Activated CD4-positive, alpha-beta T cell treated with anti-CD3 and anti-CD28 coated beads for 4 hours (primary cell): ENCODE data around the gene LRRC26.

ENCODE experiments used
- DNase-seq, 2 donors: peaks; one replicate each; pipeline ENCODE4 v3.0.0-alpha.2; 2020

Gene LRRC26, protein sequence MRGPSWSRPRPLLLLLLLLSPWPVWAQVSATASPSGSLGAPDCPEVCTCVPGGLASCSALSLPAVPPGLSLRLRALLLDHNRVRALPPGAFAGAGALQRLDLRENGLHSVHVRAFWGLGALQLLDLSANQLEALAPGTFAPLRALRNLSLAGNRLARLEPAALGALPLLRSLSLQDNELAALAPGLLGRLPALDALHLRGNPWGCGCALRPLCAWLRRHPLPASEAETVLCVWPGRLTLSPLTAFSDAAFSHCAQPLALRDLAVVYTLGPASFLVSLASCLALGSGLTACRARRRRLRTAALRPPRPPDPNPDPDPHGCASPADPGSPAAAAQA

DNA sequence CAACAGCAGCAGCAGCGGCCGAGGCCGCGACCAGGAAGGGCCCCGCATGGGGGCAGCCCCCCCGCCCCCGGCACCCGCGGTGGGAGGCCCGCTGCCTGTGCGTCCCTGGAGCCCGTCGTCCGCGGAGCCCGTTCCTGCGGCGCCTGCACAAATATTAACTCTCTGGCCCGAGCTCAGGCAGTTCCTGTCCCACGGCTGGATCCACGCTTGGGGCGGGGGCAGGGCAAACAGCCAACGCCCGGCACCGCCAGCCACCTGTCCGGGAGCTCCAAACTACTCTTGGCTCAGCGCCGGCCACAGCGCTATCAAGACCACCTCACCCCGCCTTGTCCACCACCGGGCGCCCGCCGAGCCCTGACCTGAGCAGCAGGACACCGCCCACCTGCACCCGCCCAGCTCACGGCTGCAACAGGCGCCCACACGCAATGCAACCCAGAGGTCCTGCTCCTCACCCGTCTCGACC lies at the start of gene LRRC26:
LRRC26 (minus strand) TSS at position 156 of the 463 bp plus-strand sequence; CDS start at position 48, 108 bp downstream.
- no peak for DNase-seq

DNA sequence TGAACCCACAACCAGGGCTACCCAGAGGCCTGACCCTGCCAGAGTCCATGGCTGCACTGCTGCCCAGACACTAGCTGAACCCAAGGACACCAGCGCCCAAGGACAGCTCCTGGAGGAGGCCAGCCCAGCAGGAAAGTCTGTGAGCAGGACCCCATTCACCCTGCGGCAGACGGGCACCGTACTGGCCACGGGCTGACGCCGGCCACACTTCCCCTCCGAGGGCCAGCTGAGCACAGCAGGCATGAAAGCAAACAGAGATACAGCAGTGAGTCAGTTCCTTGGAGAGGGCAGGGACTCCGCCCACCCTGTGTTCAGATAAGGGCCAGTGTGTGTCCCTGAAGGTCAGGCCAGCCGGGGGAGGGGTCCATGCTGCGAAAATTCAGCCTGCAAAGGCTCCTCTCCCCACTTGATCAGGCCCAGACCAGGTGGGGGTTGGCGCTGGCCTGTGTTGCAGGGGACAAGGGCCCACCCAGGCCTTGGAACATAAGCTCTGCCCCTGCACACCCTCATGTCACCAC lies 49.0 kb upstream of the LRRC26 start:
- no peak for DNase-seq

DNA sequence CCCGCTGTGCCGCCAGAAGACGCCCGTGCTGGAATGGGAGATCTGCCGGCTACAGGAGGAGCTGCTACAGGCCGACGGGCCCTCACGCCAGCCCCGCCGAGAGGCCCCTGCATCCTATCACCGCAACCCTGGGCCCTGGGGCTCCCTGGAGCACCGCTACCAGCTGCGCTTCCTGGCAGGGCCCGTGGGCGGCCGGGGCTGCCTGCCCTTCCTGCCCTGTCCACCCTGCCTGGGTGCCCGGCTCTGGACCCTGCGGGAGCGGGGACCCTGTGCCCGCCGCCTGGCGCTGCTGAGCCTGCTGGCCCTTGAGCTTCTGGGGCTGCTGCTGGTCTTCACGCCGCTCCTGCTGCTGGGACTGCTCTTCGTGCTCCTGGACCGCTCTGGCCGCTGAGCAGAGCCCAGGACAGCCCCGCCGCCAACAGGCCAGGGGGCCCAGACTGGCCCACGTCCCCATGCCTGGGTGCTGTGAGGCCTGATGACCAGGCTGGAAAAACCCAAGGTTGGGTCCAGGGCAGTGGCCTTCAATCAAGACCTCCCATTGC lies 48.4 kb upstream of the LRRC26 start:
- no peak for DNase-seq

DNA sequence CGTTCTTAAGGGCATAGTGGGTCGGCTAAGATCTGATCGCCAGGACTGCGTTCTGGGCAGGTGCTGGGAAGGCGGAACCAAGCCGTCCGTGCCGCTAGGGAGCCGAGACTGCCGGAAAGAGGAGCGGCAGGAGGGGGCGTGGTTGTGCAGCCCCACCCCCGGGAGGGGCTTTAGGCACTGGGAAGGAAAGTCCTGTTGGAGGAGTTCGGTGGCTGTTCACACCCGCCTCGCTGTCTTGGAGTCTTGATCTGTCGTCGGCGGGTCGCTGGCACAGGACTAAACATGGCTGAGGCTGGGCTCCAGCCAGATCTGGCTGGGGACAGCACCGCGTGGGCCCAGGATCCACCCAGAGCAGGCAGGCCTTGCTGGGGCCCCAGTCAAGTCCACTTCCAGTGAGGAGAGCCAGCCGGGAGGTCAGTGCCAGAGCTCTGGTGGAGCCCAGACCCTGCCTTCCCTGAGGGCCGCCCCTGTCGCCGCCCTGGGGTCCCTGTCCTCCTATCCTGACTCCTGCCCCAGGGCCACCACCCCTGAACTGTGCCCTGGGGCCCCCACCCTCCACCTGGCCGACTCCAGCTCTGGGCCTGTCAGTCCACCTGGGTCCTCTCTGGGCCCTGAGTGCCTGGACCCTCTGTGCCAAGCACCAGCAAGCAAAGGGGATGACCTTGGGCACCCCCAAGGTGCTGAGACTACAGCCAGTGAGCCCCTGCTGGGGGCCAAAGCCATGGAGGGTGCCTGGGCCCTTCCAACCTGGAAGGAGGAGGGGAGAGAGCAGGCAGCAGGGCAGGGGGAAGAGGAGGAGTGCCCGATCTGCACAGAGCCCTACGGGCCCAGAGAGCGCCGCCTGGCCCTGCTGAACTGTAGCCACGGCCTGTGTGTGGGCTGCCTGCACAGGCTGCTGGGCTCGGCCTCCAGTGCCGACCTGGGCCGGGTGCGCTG lies 47.7 kb upstream of the LRRC26 start:
- no peak for DNase-seq

DNA sequence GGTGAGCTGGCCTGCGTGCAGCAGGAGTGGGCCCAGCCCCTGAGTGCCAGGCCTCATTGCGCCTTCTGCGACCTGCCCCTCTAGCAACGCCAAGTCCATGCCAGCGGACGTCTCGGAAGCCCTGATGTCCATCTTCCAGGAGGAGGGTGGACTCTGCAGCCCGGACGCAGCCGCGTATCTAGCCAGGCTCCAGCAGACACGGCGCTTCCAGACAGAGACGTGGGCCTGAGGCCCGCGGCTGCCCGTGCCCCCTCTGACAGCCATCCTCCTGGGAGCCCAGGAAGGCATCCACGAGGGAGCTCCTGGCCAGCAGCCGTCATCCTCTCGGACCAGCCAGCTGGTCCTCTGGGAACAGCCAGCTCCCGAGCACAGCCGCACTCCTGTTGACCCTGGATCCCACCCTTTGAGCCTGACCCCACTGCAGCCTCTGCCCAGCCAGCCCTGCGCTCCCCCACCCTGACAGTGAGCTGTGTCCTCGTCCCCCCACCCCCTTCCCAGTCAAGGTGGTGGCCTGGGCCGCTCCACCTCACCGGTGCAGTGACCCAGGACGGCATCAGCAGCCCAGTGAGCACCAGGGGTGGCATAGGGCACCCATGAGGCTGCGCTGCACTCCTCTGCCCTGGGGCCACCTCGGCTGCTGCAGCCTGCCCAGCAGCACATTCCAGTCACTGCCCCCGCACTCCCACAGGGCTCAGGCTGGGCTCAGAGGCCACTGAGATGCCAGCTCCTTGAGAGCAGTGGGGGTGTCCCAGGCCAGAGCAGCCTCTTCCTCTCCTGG lies 46.5 kb upstream of the LRRC26 start:
- no peak for DNase-seq

DNA sequence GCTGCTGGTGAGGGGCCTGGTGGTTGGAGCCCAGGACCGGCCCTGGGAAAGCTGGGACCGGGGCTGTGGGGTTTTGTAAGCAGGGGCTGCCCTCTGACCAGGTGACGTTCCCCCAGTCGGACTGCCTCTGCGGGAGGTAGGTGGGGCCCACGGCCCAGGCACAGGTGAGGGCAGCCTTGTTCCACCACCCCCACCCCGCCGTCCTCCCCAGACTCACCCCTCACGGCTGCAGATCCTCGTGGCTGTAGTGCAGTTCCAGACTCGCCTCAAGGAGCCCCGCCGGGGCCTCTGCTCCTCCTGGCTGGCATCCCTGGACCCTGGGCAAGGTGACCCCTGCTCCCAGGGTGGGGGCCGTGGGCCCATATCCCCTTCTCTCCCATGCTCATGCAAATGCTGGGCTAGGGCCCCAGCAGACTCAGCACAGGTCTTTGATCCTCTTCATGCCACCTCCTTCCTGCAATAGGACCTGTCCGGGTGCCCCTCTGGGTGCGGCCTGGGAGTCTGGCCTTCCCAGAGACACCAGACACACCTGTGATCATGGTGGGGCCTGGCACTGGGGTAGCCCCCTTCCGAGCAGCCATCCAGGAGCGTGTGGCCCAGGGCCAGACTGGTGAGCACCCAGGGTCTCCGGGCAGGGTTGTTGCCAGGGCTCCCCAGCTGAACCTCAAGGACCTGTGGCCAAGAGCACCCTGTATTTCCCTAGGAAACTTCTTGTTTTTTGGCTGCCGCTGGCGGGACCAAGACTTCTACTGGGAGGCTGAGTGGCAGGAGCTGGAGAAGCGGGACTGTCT lies 45.5 kb upstream of the LRRC26 start:
- no peak for DNase-seq

DNA sequence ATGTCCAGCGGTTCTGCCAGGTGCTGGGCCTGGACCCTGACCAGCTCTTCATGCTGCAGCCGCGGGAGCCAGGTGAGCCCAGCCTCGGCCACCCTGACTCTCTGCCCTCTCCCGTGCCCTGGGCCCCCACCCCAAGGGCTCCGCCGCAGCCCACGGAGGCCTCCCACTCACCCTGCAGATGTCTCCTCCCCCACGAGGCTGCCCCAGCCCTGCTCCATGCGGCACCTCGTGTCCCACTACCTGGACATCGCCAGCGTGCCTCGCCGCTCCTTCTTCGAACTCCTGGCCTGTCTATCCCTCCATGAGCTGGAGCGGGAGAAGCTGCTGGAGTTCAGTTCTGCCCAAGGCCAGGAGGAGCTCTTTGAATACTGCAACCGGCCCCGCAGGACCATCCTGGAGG lies 44.8 kb upstream of the LRRC26 start:
- DNase-seq, result no peak

DNA sequence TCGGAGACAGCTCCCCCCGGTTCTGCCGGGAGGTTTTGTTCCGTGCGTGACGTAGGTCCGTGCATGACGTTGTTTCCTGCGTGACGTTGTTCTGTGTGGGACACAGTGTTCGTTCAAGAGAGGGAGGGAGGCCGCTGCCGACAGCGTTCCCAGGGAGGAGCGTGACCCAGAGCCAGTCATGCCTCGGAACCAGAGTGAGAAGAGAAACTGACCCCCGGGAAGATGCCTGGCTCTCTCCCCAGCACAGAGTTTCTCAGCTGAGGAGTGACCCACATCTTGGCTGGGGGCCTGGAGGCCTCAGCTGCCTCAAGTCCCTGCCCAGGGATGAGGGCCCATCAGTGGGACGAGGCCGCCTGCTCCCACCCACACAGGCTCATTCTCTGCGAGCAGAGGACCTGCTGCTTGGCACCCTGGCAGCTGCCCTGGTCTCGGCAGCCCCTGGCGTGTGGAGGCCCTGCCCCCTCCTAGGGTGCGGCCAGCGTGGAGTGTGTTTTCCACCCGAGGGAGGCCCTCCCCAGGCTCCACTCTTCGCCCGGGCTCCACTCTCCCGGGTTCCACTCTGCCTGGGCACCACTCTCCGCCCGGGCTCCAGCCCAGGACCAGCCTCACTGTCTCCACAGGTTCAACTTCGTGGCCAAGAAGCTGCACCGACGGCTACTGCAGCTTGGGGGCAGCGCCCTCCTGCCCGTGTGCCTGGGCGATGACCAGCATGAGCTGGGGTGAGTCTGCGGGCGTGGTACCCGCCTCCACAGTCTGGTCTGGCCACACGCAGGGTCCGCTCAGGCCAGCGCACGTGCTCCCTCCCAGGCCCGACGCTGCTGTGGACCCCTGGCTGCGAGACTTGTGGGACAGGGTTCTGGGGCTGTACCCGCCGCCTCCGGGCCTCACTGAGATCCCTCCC lies 43.6 kb upstream of the LRRC26 start:
- no peak for DNase-seq

DNA sequence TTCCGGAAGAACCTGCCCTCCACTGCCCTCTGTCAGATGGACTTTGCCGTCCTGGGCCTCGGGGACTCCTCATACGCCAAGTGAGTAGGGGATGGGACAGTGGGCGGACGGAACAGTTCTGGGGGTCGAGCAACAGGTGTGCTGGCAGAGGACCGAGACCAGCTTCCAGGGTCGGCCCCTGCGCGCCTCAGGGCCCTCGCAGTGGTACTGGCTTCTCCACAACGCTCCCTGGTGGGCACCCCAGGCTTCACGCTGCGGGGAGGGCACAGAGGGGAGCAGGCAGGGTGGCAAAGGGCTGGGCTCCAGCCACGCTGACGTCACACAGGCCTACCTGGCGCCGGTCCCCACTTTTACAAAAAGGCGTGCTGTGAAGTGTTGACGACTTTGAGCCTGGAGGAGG lies 42.7 kb upstream of the LRRC26 start:
- DNase-seq, result no peak

DNA sequence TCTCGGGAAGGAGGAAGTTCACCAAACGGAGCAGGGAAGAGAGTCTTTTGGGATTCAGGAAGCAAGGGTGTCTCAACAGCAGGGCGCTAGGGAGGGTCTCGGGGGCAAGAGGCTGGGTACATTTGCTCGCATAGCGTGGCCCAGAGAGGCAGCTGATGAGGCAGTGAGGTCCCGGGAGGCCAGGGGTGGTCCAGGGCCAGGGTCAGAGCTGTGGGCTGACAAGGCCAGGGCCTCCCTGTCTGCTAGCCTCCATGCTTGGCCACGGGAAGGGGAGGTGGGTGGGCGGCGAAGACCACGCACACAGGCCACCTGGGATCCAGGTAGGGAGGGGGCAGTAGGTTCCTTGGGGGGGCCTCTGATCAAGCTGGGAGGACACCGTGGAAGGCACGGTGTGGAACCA lies 41.7 kb upstream of the LRRC26 start:
- no peak for DNase-seq

DNA sequence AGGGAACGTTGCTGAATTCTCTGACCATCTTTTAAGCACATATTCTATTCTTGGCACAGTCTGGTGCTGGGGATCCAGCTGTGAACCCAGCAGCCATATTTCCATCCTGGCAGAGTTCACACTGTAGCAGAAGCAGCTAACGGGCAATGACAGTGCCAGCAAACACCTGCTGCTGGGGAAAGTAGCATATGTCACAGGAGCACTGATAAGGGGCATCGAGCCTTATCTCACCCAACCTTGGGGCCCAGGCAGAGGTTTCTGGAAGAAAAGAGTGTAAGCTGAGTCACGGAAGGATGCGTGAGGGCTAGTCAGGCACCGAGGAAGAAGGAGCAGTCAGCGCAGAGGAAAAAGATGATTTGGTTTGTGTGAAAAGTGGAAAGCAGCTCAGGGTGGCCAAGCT lies 36.8 kb upstream of the LRRC26 start:
- no peak for DNase-seq

DNA sequence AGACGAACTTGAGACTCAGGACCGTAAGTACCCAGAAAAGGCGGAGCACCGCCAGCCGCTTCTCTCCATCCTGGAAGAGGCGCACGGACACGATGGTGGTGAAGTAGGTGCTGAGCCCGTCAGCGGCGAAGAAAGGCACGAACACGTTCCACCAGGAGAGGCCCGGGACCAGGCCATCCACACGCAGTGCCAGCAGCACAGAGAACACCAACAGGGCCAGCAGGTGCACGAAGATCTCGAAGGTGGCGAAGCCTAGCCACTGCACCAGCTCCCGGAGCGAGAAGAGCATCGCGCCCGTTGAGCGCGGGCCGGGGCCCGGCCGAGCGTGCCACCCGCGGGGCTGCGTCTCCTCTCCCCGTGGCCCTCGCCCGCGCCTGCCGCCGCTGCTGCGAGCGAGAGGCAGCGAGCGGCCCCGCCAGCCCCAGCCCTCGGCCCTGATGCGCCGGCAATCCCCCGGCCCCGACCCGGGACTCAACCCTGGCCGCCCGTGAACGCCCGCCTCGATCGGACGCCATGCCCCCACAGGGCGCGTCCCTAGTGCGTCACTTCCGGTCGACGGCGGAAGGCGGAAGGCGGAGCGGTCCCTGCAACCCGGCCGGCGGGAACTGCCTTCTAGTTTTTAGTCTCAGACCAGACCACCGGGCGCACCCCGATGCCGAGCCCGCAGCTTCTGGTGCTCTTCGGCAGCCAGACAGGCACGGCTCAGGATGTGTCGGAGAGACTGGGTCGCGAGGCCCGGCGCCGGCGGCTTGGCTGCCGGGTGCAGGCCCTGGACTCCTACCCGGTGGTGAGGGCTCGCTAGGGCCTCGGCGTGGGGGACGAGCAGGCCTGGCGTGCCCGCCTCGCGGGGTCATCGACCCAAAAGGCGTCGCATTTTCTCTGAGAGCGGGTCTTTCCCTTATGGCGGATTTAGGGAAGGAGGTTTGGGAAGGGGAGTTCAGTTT lies 35.5 kb upstream of the LRRC26 start, which contains the start of the genes NDOR1 and TMEM203:
NDOR1 (plus strand) TSS at position 575 of the 944 bp plus-strand sequence; CDS start at position 653, 78 bp downstream.
TMEM203 (minus strand) TSS at position 523 of the 944 bp plus-strand sequence; CDS start at position 289, 234 bp downstream.
- DNase-seq, result peak; percentile 89 to 91

DNA sequence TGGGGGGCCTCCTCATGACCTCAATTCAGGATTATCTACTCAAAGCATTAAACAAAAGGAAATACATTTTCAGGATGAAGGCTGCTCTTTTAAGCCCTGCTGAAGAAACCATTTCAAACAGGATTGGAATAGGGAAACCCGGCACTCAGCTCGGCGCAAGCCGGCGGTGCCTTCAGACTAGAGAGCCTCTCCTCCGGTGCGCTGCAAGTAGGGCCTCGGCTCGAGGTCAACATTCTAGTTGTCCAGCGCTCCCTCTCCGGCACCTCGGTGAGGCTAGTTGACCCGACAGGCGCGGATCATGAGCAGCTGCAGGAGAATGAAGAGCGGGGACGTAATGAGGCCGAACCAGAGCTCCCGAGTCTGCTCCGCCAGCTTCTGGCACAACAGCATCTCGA lies 34.9 kb upstream of the LRRC26 start:
- no peak for DNase-seq

DNA sequence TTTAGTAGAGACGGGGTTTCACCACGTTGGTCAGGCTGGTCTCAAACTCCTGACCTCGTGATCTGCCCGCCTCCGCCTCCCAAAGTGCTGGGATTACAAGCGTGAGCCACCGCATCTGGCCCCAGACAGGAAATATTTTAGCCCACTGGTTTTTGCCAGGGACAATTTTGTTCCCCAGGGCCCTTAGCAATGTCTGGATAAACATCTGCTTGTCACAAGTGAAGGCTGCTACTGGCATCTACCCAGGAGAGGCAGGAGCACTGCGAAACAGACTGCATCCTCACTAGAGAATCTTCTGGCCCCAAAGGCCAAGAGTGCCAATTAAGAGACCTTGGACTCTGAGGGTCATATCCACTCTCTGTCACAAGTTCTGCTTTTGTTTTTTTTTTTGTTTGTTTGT lies 33.1 kb upstream of the LRRC26 start:
- DNase-seq, result no peak

DNA sequence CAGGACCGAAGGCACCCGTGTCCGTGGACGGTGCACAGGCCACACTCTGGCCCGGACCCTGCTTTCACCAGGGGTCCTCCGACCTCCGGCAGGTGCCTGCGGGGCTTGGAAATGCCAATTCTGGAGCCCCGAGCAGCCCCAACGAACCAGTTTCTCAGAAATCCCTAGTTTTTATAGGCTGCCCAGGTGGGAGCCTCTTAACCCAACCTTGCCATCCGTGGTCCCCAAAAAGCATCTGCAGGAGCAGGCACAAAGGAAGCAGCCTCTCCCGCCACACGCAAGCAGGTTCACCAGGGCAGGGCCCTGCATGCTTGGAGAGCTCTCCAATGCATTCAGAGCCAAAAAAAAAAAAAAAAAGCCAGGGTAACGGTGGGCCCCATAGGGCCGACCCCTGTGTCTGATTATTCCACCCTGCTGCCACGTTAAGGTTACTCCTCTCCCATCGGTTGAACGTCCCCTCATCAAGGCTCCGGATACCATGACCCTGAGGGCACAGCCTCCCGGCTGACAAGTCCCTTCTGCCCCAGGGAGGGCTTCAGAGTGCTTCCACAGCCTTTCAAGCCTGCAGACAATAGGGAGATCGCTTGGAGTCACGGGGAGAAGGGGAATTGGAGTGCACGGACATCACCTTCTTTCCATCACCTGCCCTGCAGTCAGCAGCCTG lies 31.5 kb upstream of the LRRC26 start:
- DNase-seq, result no peak

DNA sequence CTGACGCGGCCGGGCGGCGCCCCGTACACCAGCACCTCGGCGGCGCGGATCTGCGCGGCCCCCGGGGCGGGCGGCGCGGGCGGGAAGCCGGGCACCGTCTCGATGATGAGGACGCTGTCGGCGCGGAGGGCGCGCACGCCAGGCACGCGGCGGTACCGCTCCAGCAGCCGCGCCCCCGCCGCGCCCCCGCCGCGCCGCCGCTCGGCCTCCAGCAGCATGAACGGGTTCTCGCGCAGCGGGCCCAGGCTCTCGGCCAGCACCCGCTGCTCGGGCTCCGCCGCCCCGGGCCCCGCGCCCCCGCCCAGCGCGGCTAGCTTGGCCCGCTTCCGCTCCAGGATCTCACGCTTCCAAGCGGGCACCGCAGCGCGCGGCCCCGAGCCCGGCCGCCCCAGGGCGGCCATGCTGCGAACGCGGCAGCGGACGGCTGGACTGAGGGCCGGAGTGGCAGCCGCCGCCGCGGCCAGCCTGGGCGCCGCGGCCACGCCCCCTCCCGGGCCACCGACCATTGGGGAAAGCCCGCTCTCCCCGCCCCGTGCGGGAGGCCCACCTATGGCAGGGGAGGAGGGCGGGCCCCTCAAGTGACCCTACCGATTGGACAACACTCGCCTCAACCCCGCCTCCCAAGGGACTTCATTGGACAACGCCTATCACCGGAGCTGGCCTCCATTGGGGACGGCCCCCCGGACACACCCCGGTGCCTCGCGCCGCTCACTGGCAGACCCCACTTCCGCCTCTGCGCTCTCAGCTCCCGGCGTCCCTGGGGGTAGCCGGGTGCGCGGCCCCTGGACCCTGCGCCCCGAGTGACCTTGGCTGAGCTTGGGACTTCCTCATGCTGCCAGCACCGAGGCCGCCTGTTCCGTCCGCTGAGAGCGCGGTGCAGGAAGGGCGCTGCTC lies 30.7 kb upstream of the LRRC26 start, which contains the start of gene TPRN:
TPRN (minus strand) TSS at position 431 of the 894 bp plus-strand sequence; CDS start at position 401, 30 bp downstream.
- peak; percentile 99 for DNase-seq

DNA sequence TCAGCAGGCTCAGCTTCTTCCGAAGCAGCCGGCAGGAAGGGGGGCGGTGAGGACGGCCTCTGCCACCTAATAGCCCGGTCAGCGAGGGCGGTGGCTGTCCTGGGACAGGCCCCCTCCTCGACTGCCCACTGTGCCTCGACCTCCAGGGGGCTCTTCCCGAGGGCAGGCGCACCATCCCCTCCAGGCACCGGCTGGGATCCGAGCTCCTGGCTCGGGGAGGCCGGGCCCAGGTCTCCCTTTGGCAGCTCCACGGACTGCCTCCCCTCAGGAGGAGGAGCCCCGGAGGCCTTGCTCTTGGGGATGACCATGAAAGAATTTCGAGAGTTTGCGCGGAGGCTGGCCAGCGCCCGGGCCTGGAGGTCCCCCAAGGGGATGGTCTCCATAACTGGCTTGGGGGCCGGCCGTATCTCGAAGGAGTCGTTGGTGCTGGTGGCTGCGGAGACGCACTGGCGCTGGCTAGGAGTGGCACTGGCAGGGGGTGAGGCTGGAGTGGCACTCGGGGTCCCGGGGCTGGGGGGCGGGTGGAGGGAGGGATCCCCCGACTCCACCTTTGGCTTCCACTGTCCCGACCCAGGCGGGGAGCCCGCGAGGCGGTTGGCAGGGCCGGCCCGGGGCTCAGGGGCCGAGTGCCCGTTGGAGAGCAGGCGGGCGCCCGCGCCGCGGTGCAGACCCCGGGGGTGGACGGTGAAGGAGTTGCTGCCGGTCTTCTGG lies 29.7 kb upstream of the LRRC26 start:
- no peak for DNase-seq
